ENCODE results near the gene WHRN. TPM values are rescaled to one million over a fixed set of nuclear protein-coding genes. Genes with fewer than 3 reads are reported as not detected.

The WHRN gene
- total RNA-seq, 2 donors from 2014 or later, result 7.1 to 8.6 TPM

DNA sequence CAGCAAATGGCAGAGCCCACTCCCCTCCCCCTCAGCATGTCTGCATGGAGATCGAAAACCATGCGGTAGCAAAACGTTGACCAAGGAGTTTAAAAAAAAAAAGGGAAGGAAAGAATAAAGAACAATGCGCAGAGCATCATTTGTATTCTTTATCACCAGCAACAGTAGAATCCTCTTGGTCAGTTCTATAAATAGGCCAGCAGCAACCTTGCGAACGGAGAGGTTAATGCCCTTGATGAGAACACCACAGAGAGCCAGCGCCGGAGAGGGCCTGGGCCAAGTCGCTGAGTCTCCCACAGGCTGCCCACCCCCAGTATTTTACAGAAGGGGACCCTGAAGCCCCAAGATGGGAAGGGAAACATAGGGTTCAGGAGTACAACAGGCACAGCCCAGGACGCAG, 22.7 kb downstream of the WHRN start:
- H3K4me1 Mint-ChIP-seq (ENCODE audit: low read depth), result peaks cover 54% of the 10 kb centered on the region
- no peak overlapping the region for H3K4me3 Mint-ChIP-seq
- H3K27ac Mint-ChIP-seq, result no peak overlapping the region
- H3K36me3 Mint-ChIP-seq (ENCODE audit: insufficient read depth in 2 of 2), result no peaks in the 10 kb centered on the region
- ATAC-seq (replicated peaks in 1 of 2) (no peak), DNase-seq (no peak)
- no peaks in the 10 kb centered on the region for H3K27me3 Mint-ChIP-seq (ENCODE audit: low read depth)
- H3K9me3 Mint-ChIP-seq, result no peaks in the 10 kb centered on the region

DNA sequence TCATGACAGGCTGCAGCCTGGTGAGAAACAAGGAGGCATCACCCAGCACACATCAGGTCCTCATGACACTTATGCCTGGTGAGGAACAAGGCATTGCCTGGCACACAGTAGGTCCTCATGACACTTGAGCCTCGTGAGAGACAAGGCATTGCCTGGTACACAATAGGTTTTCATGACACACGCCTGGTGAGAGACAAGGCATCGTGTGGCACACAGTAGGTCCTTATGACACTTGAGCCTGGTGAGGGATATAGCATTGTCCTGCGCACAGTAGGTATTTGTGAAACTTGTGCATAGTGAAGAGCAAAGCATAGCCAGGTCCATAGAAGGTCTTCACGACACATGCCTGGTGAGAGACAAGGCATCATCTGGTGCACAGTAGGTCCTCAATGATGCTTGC, 23.5 kb downstream of the WHRN start:
- Mint-ChIP-seq H3K36me3 (ENCODE audit: insufficient read depth in 2 of 2) (no peaks in the 10 kb centered on the region), H3K4me1 (ENCODE audit: low read depth) (peaks cover 49% of the 10 kb centered on the region), H3K9me3 (no peaks in the 10 kb centered on the region), H3K27ac (no peak overlapping the region), H3K4me3 (no peak overlapping the region), H3K27me3 (ENCODE audit: low read depth) (no peaks in the 10 kb centered on the region)
- DNase-seq (no peak), ATAC-seq (replicated peaks in 1 of 2) (no peak)

DNA sequence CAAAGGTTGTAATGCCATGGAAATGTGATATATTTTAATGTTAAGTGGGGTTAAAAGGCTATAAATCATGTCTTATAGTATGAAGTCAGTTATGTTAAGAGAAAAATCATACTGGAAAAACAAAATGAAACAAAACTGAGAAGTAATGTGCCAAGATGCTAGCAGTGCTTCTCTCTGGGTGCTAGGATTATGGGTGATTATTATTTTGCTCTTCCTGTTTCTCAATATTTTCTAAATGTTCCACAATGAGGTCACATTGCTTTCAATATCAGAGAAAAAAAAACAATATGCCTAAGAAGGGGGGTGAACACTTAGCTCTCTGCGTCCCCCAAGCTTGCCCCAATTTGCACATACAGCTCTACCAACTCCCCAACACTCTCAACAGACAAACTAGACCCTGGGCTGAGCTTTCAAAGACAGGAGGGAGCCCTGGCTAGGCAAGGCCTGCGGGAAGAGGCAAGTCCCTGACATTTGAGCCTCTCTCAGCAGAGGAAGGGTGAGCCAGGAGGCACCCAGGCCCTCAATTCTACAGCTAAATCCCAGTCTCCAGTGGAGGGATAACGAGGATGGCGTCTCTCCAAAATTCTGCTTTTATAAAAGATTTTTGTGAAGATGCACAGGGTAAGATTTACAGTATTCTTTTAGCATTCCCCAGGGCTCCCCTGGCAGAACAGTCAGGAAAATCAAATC, 24.4 kb downstream of the WHRN start:
- ATAC-seq (replicated peaks in 1 of 2), result no peak
- Mint-ChIP-seq H3K27ac (peak overlapping the region; percentile 51), H3K27me3 (ENCODE audit: low read depth) (no peaks in the 10 kb centered on the region), H3K9me3 (no peaks in the 10 kb centered on the region), H3K4me3 (no peak overlapping the region), H3K4me1 (ENCODE audit: low read depth) (peaks cover 40% of the 10 kb centered on the region), H3K36me3 (ENCODE audit: insufficient read depth in 2 of 2) (no peaks in the 10 kb centered on the region)
- no peak for DNase-seq

DNA sequence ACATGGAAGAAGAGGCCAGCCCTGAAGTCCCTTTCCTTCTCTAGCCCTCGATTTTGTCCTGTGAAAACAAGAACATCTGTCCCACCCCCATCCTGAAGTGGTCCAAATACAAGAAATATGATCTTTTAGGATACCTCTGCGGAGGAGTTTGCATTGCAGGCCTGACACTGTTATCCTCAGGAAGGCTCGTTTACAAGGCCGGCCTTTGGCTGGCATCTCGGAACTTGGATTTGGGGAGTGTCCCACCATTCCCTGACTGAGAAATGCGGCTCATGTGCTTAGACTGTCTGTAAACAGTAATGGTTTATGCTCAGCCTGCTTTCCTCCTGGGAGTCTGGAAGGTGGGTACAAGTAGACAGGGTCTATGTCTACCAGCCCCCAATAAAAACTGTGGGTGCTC, 26.4 kb downstream of the WHRN start:
- ATAC-seq (replicated peaks in 1 of 2) (no peak), DNase-seq (no peak)
- H3K27ac Mint-ChIP-seq, result no peak overlapping the region
- H3K9me3 Mint-ChIP-seq, result no peaks in the 10 kb centered on the region
- peaks cover 33% of the 10 kb centered on the region for H3K4me1 Mint-ChIP-seq (ENCODE audit: low read depth)
- no peak overlapping the region for H3K4me3 Mint-ChIP-seq
- H3K27me3 Mint-ChIP-seq (ENCODE audit: low read depth), result no peaks in the 10 kb centered on the region
- no peaks in the 10 kb centered on the region for H3K36me3 Mint-ChIP-seq (ENCODE audit: insufficient read depth in 2 of 2)

DNA sequence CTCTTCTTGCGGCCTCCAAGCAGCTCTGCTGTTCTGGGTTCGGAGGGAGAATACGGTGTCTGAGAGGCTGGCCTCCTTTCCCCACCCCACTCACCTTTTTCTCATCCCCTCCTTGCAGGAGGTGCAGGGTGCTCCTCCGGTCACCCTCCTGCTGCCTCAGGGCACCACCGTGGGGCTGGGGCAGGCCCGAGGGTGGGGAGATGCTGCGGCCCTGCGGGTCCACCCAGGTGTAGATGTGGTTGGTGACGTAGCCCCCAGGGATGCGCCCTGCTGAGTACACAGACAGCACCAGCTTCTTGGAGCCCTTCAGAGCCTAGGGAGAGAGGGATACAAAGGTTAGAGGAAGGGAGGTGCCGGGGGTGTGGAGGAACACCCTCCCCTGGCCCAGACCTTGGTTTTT, 26.8 kb downstream of the WHRN start:
- DNase-seq (no peak), ATAC-seq (replicated peaks in 1 of 2) (no peak)
- Mint-ChIP-seq H3K4me3 (no peak overlapping the region), H3K9me3 (no peaks in the 10 kb centered on the region), H3K36me3 (ENCODE audit: insufficient read depth in 2 of 2) (no peaks in the 10 kb centered on the region), H3K27me3 (ENCODE audit: low read depth) (no peaks in the 10 kb centered on the region), H3K4me1 (ENCODE audit: low read depth) (peaks cover 30% of the 10 kb centered on the region), H3K27ac (no peak overlapping the region)

DNA sequence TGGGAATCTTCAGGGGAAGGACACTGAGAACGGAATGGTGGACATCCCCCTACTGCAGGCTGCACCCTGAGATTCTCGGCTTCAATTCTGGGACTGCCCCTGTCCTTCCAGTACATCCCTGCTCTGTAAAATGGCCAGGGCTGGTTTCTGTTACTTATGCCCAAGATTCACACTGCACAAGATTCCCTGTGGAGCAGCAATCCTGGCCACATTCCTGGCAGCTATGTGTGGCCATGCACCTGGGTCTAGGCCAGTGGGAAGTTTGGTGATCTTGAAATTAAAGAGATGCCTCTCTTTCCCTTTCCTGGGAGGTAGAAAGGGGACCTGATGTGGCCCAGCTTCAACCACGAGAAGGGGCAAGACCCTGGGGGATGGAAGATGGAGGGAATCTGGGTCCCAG, 27.6 kb downstream of the WHRN start:
- Mint-ChIP-seq H3K27ac (no peak overlapping the region), H3K4me1 (ENCODE audit: low read depth) (peaks cover 30% of the 10 kb centered on the region), H3K9me3 (no peaks in the 10 kb centered on the region), H3K4me3 (no peak overlapping the region), H3K36me3 (ENCODE audit: insufficient read depth in 2 of 2) (no peaks in the 10 kb centered on the region), H3K27me3 (ENCODE audit: low read depth) (no peaks in the 10 kb centered on the region)
- ATAC-seq (replicated peaks in 1 of 2) (no peak), DNase-seq (no peak)

DNA sequence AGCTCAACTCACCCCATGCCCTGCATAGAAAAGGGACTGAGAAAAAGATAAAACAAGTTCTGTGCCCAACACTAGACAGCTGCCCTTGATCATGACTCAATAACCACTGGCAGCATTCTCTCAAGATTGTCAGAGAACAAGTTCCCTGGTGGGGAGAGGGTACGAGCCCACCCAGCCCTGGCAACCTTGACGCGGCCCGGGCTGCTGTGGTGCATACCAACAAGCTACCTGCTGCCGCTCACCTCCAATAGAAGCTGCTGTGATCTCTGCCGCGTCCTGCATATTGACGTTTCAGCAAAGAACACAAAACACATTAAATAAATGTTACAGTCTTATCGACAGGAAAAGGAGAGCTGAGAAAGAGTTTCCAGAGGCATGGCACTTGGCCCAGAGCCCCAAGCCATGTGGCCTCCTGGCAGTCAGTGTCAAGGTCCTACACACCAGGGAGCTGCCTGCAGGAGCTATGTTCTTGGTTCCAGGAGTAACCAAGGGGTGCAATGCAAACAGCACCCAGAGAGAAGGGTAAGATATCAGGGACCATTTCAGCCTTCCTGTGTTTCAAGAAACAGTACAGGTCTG, 28.3 kb downstream of the WHRN start:
- H3K9me3 Mint-ChIP-seq, result no peaks in the 10 kb centered on the region
- peaks cover 26% of the 10 kb centered on the region for H3K4me1 Mint-ChIP-seq (ENCODE audit: low read depth)
- no peak for ATAC-seq (replicated peaks in 1 of 2)
- no peak overlapping the region for H3K4me3 Mint-ChIP-seq
- DNase-seq, result no peak
- H3K27ac Mint-ChIP-seq, result no peak overlapping the region
- H3K36me3 Mint-ChIP-seq (ENCODE audit: insufficient read depth in 2 of 2), result no peaks in the 10 kb centered on the region
- no peaks in the 10 kb centered on the region for H3K27me3 Mint-ChIP-seq (ENCODE audit: low read depth)

DNA sequence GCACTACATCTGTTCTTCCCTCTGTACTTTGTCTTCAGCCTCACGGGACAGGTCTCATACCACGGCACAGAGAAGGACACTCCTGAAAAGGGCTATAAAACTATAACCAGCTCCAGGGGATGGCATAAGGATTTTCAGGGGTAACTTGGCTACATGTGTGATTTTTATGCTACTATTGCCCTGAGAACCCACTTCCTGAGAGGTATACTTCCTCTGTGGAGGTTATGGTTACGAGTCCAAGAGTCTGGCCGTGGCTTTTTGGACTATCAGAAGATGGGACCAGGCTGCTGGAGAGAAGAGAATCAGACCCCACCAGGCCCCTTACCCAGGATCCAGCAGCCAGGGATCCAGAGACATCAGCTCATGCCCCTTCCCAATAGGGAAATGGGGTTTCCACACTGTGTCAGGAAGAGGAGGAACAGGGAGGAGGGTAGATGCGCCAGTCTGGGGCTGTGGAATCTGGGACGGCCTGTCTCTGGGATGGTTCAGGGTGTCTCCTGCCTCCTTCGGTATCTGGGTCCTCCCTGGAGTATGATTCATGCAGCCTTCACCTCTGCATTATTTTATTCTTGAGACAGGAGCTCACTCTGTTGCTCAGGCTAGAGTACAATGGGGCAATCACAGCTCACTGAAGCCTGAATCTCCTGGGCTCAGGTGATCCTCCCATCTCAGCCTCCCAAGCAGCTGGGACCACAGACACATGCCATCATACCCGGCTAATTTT, 29.7 kb downstream of the WHRN start:
- ATAC-seq (replicated peaks in 1 of 2) (no peak), DNase-seq (no peak)
- H3K36me3 Mint-ChIP-seq (ENCODE audit: insufficient read depth in 2 of 2), result no peaks in the 10 kb centered on the region
- H3K27ac Mint-ChIP-seq, result no peak overlapping the region
- no peaks in the 10 kb centered on the region for H3K27me3 Mint-ChIP-seq (ENCODE audit: low read depth)
- no peak overlapping the region for H3K4me3 Mint-ChIP-seq
- H3K4me1 Mint-ChIP-seq (ENCODE audit: low read depth), result peaks cover 12% of the 10 kb centered on the region
- H3K9me3 Mint-ChIP-seq, result no peaks in the 10 kb centered on the region

DNA sequence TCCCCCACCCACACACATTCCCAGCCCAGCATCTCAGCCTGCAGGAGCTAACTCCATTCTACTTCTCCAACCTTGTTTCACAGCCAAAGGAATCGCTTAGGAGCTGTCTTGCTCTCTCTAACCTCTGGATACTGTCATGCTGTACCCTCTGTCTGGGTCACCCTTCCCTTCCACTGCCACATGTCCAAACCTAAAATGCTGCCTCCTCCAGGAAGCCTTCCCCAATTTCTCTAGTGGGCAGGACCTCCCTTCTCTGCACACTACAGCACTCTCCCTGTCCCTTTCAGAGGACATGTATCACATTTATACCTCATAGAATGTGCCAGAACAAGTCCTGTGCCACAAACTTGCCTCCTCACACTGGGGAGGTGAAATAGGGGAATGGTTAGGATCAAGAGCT, 30.8 kb downstream of the WHRN start:
- Mint-ChIP-seq H3K36me3 (ENCODE audit: insufficient read depth in 2 of 2) (no peaks in the 10 kb centered on the region), H3K4me3 (no peak overlapping the region), H3K4me1 (ENCODE audit: low read depth) (peaks cover 11% of the 10 kb centered on the region), H3K27me3 (ENCODE audit: low read depth) (no peaks in the 10 kb centered on the region), H3K9me3 (no peaks in the 10 kb centered on the region), H3K27ac (no peak overlapping the region)
- DNase-seq (no peak), ATAC-seq (replicated peaks in 1 of 2) (no peak)

DNA sequence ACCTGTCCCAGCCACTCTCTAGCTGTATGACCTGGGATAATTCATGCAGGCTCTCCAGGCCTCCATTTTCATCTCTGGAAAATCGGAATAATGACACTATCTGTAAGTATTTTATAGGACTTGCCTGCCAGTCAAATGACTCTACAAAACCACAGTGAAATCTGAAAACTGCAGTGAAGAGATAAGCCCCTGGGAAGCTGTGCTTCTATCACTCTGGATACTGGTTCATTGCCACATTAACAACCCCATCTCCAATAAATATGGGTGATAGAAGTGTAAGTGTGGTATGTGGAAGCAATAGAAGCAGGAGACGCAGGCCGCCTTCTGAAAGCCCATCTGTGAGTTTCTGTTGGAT, 31.8 kb downstream of the WHRN start:
- H3K36me3 Mint-ChIP-seq (ENCODE audit: insufficient read depth in 2 of 2), result no peaks in the 10 kb centered on the region
- ATAC-seq (replicated peaks in 1 of 2) (no peak), DNase-seq (no peak)
- H3K4me3 Mint-ChIP-seq, result no peak overlapping the region
- no peaks in the 10 kb centered on the region for H3K9me3 Mint-ChIP-seq
- peaks cover 11% of the 10 kb centered on the region for H3K4me1 Mint-ChIP-seq (ENCODE audit: low read depth)
- no peak overlapping the region for H3K27ac Mint-ChIP-seq
- no peaks in the 10 kb centered on the region for H3K27me3 Mint-ChIP-seq (ENCODE audit: low read depth)

DNA sequence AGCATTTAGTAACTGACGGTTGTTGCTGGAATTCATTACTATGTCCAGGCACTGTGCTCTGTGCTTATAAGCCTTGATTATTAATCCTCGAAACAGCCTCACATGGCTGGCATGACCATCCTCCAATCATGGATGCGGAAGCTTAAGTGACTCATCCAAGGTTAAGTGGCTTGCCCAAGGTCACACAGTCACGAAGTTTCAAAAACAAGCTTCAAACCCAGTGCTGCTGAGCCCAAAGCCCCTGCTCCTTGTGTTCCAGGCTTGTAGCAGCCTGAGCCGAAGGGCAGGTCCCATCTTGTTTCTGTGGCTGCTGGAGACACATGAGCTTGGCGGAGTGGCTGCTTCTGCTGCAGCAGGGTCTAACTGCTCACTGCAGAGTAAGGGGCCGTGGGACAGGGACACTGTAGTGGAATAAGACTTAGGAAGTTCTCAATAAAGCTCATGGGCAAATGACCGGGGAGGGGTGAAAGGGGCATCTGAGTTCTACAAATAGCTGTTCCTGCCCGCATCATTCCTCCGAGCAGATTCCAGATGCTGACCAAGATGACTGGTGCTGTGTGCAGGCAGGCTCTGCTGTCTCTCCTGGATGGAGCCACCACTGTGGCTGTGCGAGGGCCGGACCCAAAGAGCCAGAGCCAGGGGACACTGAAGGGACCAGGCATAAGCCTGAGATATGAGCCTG, 32.4 kb downstream of the WHRN start:
- peaks cover 11% of the 10 kb centered on the region for H3K4me1 Mint-ChIP-seq (ENCODE audit: low read depth)

DNA sequence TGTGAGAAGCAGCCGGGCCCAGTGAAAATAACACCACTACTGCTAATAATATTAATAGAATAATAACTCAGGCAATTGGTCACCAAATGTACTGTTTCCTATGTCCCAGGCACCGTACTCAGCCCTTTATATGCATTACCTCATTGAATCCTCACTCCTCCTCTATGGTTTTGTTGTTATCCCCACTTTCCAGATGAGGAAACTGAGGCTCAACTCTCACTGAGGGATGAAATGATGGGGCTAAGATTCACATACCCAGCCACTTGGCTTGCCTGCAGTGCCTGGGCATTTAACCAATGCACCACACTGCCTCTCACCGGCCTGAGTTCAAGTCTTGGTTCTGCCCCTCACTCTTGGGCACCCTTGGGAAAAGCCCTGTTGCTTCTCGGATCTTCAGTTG, 34.1 kb downstream of the WHRN start:
- H3K27me3 Mint-ChIP-seq (ENCODE audit: low read depth), result no peaks in the 10 kb centered on the region
- no peaks in the 10 kb centered on the region for H3K36me3 Mint-ChIP-seq (ENCODE audit: insufficient read depth in 2 of 2)
- DNase-seq (no peak), ATAC-seq (replicated peaks in 1 of 2) (no peak)
- peaks cover 11% of the 10 kb centered on the region for H3K4me1 Mint-ChIP-seq (ENCODE audit: low read depth)
- H3K27ac Mint-ChIP-seq, result no peak overlapping the region
- no peaks in the 10 kb centered on the region for H3K9me3 Mint-ChIP-seq
- no peak overlapping the region for H3K4me3 Mint-ChIP-seq

More for the DNA sequence above, 32.4 kb downstream of the WHRN start:
- Mint-ChIP-seq H3K4me3 (no peak overlapping the region), H3K27me3 (ENCODE audit: low read depth) (no peaks in the 10 kb centered on the region), H3K27ac (no peak overlapping the region), H3K36me3 (ENCODE audit: insufficient read depth in 2 of 2) (no peaks in the 10 kb centered on the region), H3K9me3 (no peaks in the 10 kb centered on the region)
- no peak for ATAC-seq (replicated peaks in 1 of 2)
- no peak for DNase-seq

DNA sequence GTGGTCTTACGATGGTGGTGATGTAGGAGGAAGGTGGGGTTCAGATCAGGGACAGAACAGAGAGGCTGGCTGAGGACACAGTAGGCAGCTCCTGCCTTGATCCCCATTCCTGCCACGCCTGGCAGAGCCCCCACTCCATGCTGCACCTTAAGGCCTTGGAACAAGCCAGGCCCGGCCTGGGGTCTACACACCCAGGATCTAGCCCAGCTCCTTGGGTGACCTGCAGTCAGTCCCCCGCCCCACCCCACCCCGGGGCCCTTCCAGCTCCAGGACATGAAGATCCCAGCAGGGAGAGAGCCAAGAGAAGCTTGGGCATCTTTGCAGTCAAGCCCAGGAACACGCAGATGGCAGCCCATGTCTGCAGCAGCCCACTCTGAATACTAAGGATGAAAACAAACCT, 34.7 kb downstream of the WHRN start:
- Mint-ChIP-seq H3K9me3 (no peaks in the 10 kb centered on the region), H3K27ac (no peak overlapping the region), H3K4me3 (no peak overlapping the region), H3K36me3 (ENCODE audit: insufficient read depth in 2 of 2) (no peaks in the 10 kb centered on the region), H3K4me1 (ENCODE audit: low read depth) (peaks cover 10% of the 10 kb centered on the region), H3K27me3 (ENCODE audit: low read depth) (no peaks in the 10 kb centered on the region)
- DNase-seq, result no peak
- no peak for ATAC-seq (replicated peaks in 1 of 2)
